Ovary (tissue), 9 donors: ENCODE data around the gene FBXO9. TPM values are rescaled to one million over a fixed set of nuclear protein-coding genes. Genes with fewer than 3 reads are reported as not detected.

Experiments used
- DNase-seq, 5 donors: peaks; one replicate each; pipeline ENCODE4 v3.0.0-alpha.2; 2019 to 2020
- H3K27ac ChIP-seq, 2 donors: fragments of 200-600 bp; one replicate each; pipeline versions ENCODE4 v1.5.1 to v1.8.0; 2019 to 2022
- H3K27me3 ChIP-seq: fragments of 200-600 bp; one replicate; pipeline ENCODE4 v1.8.0; 2022
- H3K36me3 ChIP-seq: fragments of 200-600 bp; sonication (generic); one replicate; pipeline ENCODE4 v1.5.1; 2019
- H3K4me1 ChIP-seq: one replicate; pipeline ENCODE4 v1.8.1; 2013; ENCODE audit warnings: mild to moderate bottlenecking, moderate library complexity; ENCODE audit not compliant: insufficient read depth
- H3K4me3 ChIP-seq: fragments of 200-600 bp; sonication (generic); one replicate; pipeline ENCODE4 v1.5.1; 2017
- H3K9me3 ChIP-seq, 2 donors: fragments of 200-600 bp in 1 of 2; sonication (generic) in 1 of 2; one replicate each; pipeline versions ENCODE4 v1.5.1 to v1.8.1; 2013 to 2019; ENCODE audit warnings: mild to moderate bottlenecking in 1 of 2, moderate library complexity in 1 of 2
- EP300 ChIP-seq: sonication (generic); formaldehyde crosslinking; IDR thresholded peaks from one replicate; pipeline ENCODE4 v1.6.1; 2017; ENCODE audit warnings: antibody characterized with exemption
- POLR2A ChIP-seq: fragments of 450-650 bp; IDR thresholded peaks from one replicate; pipeline ENCODE4 v1.6.1; 2017; ENCODE audit warnings: antibody characterized with exemption, mild to moderate bottlenecking, moderate library complexity
- WGBS, 3 donors: extraction: QIAGEN DNeasy Blood & Tissue Kit in 1 of 3; methylation state at CpG; one replicate each; pipeline versions ENCODE4 v1.1.5 to v1.1.7; 2013 to 2017; 5-methylcytosine and 5-hydroxymethylcytosine counted together
- intact Hi-C, 4 donors: fragments of 100-400 bp; cut with DNase I; formaldehyde crosslinking; loops; one replicate each; pipeline versions ENCODE4 v1.11.0 to v1.15.1; 2022 to 2023
- polyA plus RNA-seq, 2 donors: library from polyadenylated mRNA; stranded (reverse); fragments of 200-250 nt in 1 of 2; fragments of 350-450 nt in 1 of 2; fragmentation: Illumina TruSeq in 1 of 2; extraction: RNeasy Lipid Tissue Mini Kit (QIAGEN cat#74804) in 1 of 2; gene quantifications; one replicate each; pipeline ENCODE4 v1.2.3, GENCODE V29; 2013 to 2014
- total RNA-seq, 7 donors: library from RNA; depleted of rRNA in 2 of 7; stranded (reverse); fragments of >200 nt in 2 of 7; fragmentation: NEBNext Ultra II Directional in 3 of 7; extraction: Animal tissue kit (Norgen Biotek cat#: 25700) in 3 of 7; gene quantifications; one replicate each; pipeline versions ENCODE4 v1.1.0 to v1.2.4, GENCODE V29; 2016 to 2023
- TF ChIP-seq, protein P1 (sequence below), 3 donors: fragments of 450-650 bp in 2 of 3; fragments of 200-600 bp in 1 of 3; IDR thresholded peaks; one replicate each; pipeline versions ENCODE4 v1.5.1 to v1.8.0; 2016 to 2022; ENCODE audit warnings: antibody characterized with exemption in 3 of 3, mild to moderate bottlenecking in 1 of 3
- donor health status: DM: no; HTN: no; CAD: no; lungs with moderate emphysema.
- donor health status: DM: no; HTN: no; CAD: no.
- donor health status: Bipolar disorder and iron deficiency.
- donor health status: DM: yes; HTN: yes; CAD: no.
- donor health status: DM: no; HTN: no; CAD: no.
- donor health status: DM: yes; HTN: yes; CAD: no.

Gene FBXO9
- total and polyA plus RNA-seq, 9 donors = 31.6 to 86.3 (median 71.6) TPM

DNA sequence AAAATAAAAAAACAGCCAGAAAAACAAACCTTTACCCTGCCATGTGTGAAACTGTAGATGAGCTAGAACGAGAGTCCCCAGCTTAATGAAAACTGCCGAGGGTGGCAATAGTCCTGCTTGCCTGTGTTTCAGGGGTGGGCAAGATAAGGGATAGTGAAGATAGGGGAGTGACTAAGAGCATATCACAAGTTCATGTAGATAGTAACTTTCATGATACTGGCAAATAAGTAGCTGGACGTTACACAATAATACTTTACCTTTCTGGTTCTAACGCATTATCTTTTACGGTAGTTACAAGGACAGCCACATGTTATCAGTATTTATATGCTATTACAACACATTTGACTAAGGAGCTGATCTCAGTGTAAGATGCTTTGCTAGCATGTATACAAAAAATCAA, 9.3 kb upstream of the FBXO9 start:
- TF ChIP-seq POLR2A = no peak
- no peak for TF ChIP-seq EP300
- TF ChIP-seq, protein P1, sequence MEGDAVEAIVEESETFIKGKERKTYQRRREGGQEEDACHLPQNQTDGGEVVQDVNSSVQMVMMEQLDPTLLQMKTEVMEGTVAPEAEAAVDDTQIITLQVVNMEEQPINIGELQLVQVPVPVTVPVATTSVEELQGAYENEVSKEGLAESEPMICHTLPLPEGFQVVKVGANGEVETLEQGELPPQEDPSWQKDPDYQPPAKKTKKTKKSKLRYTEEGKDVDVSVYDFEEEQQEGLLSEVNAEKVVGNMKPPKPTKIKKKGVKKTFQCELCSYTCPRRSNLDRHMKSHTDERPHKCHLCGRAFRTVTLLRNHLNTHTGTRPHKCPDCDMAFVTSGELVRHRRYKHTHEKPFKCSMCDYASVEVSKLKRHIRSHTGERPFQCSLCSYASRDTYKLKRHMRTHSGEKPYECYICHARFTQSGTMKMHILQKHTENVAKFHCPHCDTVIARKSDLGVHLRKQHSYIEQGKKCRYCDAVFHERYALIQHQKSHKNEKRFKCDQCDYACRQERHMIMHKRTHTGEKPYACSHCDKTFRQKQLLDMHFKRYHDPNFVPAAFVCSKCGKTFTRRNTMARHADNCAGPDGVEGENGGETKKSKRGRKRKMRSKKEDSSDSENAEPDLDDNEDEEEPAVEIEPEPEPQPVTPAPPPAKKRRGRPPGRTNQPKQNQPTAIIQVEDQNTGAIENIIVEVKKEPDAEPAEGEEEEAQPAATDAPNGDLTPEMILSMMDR (IDR thresholded peaks at IDR 0.05) = no peak
- no peaks in the 10 kb centered on the region for H3K9me3 ChIP-seq
- H3K27me3 ChIP-seq = no peaks in the 10 kb centered on the region
- no peak overlapping the region for H3K27ac ChIP-seq
- DNase-seq = no peak
- peaks cover 12% of the 10 kb centered on the region for H3K4me1 ChIP-seq
- intact Hi-C loops = no loop called here
- H3K4me3 ChIP-seq = no peak overlapping the region
- 63 to 68% (median 66%) methylated on average over 5 of the region's 5 CpGs for WGBS, 3 donors
- no peaks in the 10 kb centered on the region for H3K36me3 ChIP-seq

DNA sequence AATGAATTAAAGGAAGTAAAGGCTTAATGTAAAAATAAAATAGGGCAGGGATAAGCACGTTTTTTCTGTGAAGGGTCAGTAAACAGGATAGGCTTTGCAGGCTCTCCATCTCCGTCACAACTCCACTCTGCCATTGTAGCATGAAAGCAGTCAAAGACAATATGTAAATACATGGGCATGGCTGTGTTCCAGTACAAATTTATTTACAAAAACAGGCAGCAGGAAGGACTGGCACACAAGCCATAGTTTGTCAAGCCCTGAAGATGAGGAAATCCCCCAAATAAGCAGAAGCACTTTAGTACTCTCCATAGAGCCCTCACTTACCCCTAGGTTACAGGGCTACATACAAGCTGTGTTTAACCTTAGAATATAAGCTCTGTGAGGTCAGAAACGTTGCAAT, 8.9 kb upstream of the FBXO9 start:
- intact Hi-C loops = no loop called here
- Histone ChIP-seq H3K4me3 (no peak overlapping the region), H3K4me1 (peaks cover 12% of the 10 kb centered on the region), H3K27me3 (no peaks in the 10 kb centered on the region), H3K36me3 (no peaks in the 10 kb centered on the region), H3K27ac (no peak overlapping the region), H3K9me3 (no peaks in the 10 kb centered on the region)
- WGBS, 3 donors = 56 to 65% (median 64%) methylated on average over 3 of the region's 3 CpGs
- no peak for DNase-seq
- TF ChIP-seq EP300 (no peak), POLR2A (no peak)
- TF ChIP-seq, protein P1 (IDR thresholded peaks at IDR 0.05) = no peak

GRCh38 chr6:53058388-53059195, 6.6 kb upstream of the FBXO9 start:
- TF ChIP-seq, protein P1 (IDR thresholded peaks at IDR 0.05) = no peak
- no peak for TF ChIP-seq EP300
- TF ChIP-seq POLR2A = no peak
- intact Hi-C loops = loop anchor here in 1 of 4 donors (2.0 kb wide), 1 partner anchor 176 kb away; no protein-coding TSS in a partner anchor
- Histone ChIP-seq H3K4me3 (peak overlapping the region; percentile 70), H3K9me3 (no peaks in the 10 kb centered on the region), H3K27ac (no peak overlapping the region), H3K36me3 (no peaks in the 10 kb centered on the region), H3K27me3 (no peaks in the 10 kb centered on the region), H3K4me1 (peaks cover 12% of the 10 kb centered on the region)
- 87 to 91% (median 88%) methylated on average over 4 of the region's 4 CpGs for WGBS, 3 donors
- DNase-seq = no peak

GRCh38 chr6:53059648-53060589, 5.3 kb upstream of the FBXO9 start:
- intact Hi-C loops = loop anchor here in 1 of 4 donors (2.0 kb wide), 1 partner anchor 177 kb away; no protein-coding TSS in a partner anchor
- Histone ChIP-seq H3K36me3 (no peaks in the 10 kb centered on the region), H3K4me1 (peaks cover 12% of the 10 kb centered on the region), H3K9me3 (no peaks in the 10 kb centered on the region), H3K27ac (no peak overlapping the region), H3K4me3 (peak overlapping the region; percentile 70), H3K27me3 (no peaks in the 10 kb centered on the region)
- no peak for DNase-seq
- TF ChIP-seq, protein P1 (IDR thresholded peaks at IDR 0.05) = no peak
- TF ChIP-seq EP300 (no peak), POLR2A (no peak)
- WGBS, 3 donors = 30 to 37% (median 36%) methylated on average over 3 of the region's 3 CpGs
